ENCODE measurements around the gene C9orf78.

GRCh38 chr9:129881547-129882324 lies 46.7 kb upstream of the C9orf78 start:
- TF ChIP-seq EZH2 (IDR thresholded peaks at IDR 0.05; ENCODE audit: low read length, missing control alignments), result no peak
- TF ChIP-seq, protein P1, sequence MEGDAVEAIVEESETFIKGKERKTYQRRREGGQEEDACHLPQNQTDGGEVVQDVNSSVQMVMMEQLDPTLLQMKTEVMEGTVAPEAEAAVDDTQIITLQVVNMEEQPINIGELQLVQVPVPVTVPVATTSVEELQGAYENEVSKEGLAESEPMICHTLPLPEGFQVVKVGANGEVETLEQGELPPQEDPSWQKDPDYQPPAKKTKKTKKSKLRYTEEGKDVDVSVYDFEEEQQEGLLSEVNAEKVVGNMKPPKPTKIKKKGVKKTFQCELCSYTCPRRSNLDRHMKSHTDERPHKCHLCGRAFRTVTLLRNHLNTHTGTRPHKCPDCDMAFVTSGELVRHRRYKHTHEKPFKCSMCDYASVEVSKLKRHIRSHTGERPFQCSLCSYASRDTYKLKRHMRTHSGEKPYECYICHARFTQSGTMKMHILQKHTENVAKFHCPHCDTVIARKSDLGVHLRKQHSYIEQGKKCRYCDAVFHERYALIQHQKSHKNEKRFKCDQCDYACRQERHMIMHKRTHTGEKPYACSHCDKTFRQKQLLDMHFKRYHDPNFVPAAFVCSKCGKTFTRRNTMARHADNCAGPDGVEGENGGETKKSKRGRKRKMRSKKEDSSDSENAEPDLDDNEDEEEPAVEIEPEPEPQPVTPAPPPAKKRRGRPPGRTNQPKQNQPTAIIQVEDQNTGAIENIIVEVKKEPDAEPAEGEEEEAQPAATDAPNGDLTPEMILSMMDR (conservative IDR thresholded peaks at IDR 0.05 in 1 of 2, IDR thresholded peaks at IDR 0.05 in 1 of 2; ENCODE audit: low read depth in 1 of 2, low read length in 2 of 2), result no peak

Measured in fibroblast of lung (primary cell).